B cell (primary cell): ENCODE results near the gene TRPT1. TPM values are rescaled to one million over a fixed set of nuclear protein-coding genes. Genes with fewer than 3 reads are reported as not detected.

Experiments used
- ATAC-seq: fragments of 200-7000 bp; cut with Tn5 transposase; one replicate; pipeline ENCODE4 v1.10.0; 2021; ENCODE audit warnings: low read depth, mild to moderate bottlenecking, moderate number of reproducible peaks, moderate library complexity
- CTCF ChIA-PET: fragments of 350-600 bp; sonication (Branson Sonifier 250); formaldehyde crosslinking; loops from one replicate; lab custom pipeline; 2021; ENCODE audit warnings: antibody characterized with exemption, inconsistent platforms; lab: Charles Lee
- POLR2A ChIA-PET: fragments of 350-600 bp; sonication (Branson Sonifier 250); formaldehyde crosslinking; loops from one replicate; lab custom pipeline; 2021; ENCODE audit warnings: antibody characterized with exemption; lab: Charles Lee
- DNase-seq: peaks from one replicate; pipeline ENCODE4 v3.0.0; 2013
- H2AFZ ChIP-seq: 2 replicates; pipeline ENCODE4 v1.6.1; 2012; ENCODE audit warnings: mild to moderate bottlenecking, low read depth, low read length; ENCODE audit not compliant: insufficient read depth, poor library complexity, severe bottlenecking
- H3K27ac ChIP-seq, 2 donors: 1 replicate in 1 of 2; 2 replicates in 1 of 2; pipeline ENCODE4 v1.5.1; 2012 to 2013; ENCODE audit warnings: low read length in 2 of 2, mild to moderate bottlenecking in 2 of 2, moderate library complexity in 1 of 2
- H3K27me3 ChIP-seq, 4 experiments: fragments of 200-600 bp in 1 of 4; sonication (generic) in 1 of 4; replicated peaks in 1 of 4; 1 replicate in 2 of 4; 2 replicates in 2 of 4; pipeline versions ENCODE4 v1.6.1 to v1.7.0; 2013 to 2016; ENCODE audit warnings: low read length in 3 of 4, mild to moderate bottlenecking in 2 of 4, mixed read lengths in 1 of 4, moderate library complexity in 1 of 4; ENCODE audit not compliant: insufficient read depth in 4 of 4, control insufficient read depth in 3 of 4; ENCODE audit errors: control extremely low read depth in 1 of 4
- H3K36me3 ChIP-seq, 2 experiments: replicated peaks in 1 of 2; 1 replicate in 1 of 2; 2 replicates in 1 of 2; pipeline versions ENCODE4 v1.6.1 to v1.7.1; 2013; ENCODE audit warnings: low read length in 1 of 2; ENCODE audit not compliant: insufficient read depth in 2 of 2, control insufficient read depth in 1 of 2; ENCODE audit errors: control extremely low read depth in 1 of 2, extremely low read depth in 1 of 2
- H3K4me1 ChIP-seq, 2 donors: fragments of 200-600 bp in 1 of 2; sonication (generic) in 1 of 2; 1 replicate in 1 of 2; 2 replicates in 1 of 2; pipeline versions ENCODE4 v1.5.1 to v1.6.1; 2013 to 2017; ENCODE audit warnings: low read length in 2 of 2; ENCODE audit not compliant: control insufficient read depth in 2 of 2, insufficient read depth in 2 of 2
- H3K4me2 ChIP-seq: replicated peaks from 2 replicates; pipeline ENCODE3; 2012; ENCODE audit warnings: mild to moderate bottlenecking, low read depth, low read length; ENCODE audit not compliant: poor library complexity, severe bottlenecking
- H3K4me3 ChIP-seq, 5 experiments: fragments of 200-600 bp in 1 of 5; sonication (generic) in 1 of 5; 1 replicate in 3 of 5; 2 replicates in 2 of 5; pipeline versions ENCODE4 v1.5.1 to v1.7.0; 2011 to 2016; ENCODE audit warnings: low read length in 4 of 5, mild to moderate bottlenecking in 4 of 5, low read depth in 2 of 5, control low read depth in 1 of 5, moderate library complexity in 1 of 5; ENCODE audit not compliant: insufficient read depth in 1 of 5; ENCODE audit errors: control extremely low read depth in 1 of 5, extremely low read depth in 1 of 5
- H3K79me2 ChIP-seq: fragments of 200-600 bp; sonication (generic); one replicate; pipeline ENCODE4 v1.6.0; 2016; ENCODE audit warnings: low read length; ENCODE audit not compliant: control insufficient read depth, insufficient read depth
- H3K9ac ChIP-seq: fragments of 200-600 bp; sonication (generic); 2 replicates; pipeline ENCODE4 v1.6.1; 2017; ENCODE audit warnings: mild to moderate bottlenecking, low read length, moderate library complexity
- H3K9me3 ChIP-seq, 3 donors: one replicate each; pipeline versions ENCODE4 v1.6.1 to v1.7.1; 2013; ENCODE audit warnings: low read length in 2 of 3; ENCODE audit not compliant: control insufficient read depth in 2 of 3, insufficient read depth in 1 of 3; ENCODE audit errors: control extremely low read depth in 1 of 3
- H4K20me1 ChIP-seq: 2 replicates; pipeline ENCODE4 v1.6.0; 2012; ENCODE audit warnings: mild to moderate bottlenecking, low read length; ENCODE audit not compliant: insufficient read depth, control insufficient read depth, poor library complexity, severe bottlenecking
- H3K27ac Mint-ChIP-seq: one replicate; pipeline ENCODE4 v1.8.0; 2021; ENCODE audit warnings: mixed read lengths
- H3K27me3 Mint-ChIP-seq: one replicate; pipeline ENCODE4 v1.8.0; 2021; ENCODE audit warnings: mixed read lengths
- H3K4me1 Mint-ChIP-seq: one replicate; pipeline ENCODE4 v1.8.0; 2021; ENCODE audit warnings: mixed read lengths
- H3K4me3 Mint-ChIP-seq: one replicate; pipeline ENCODE4 v1.8.0; 2021; ENCODE audit warnings: mixed read lengths
- H3K9me3 Mint-ChIP-seq: one replicate; pipeline ENCODE4 v1.8.0; 2022; ENCODE audit warnings: mixed read lengths; ENCODE audit not compliant: insufficient read depth
- EZH2 ChIP-seq: IDR thresholded peaks from 2 replicates; pipeline ENCODE4 v1.6.1; 2012; ENCODE audit warnings: borderline replicate concordance, low read depth, mild to moderate bottlenecking, moderate library complexity, low read length; ENCODE audit not compliant: insufficient read depth, poor library complexity, severe bottlenecking
- WGBS: methylation state at CpG from one replicate; pipeline ENCODE4 v1.1.5; 2013; ENCODE audit warnings: missing lambda C conversion rate; ENCODE audit not compliant: insufficient coverage; 5-methylcytosine and 5-hydroxymethylcytosine counted together
- intact Hi-C: fragments of 100-400 bp; cut with micrococcal nuclease; formaldehyde crosslinking; loops from one replicate; pipeline ENCODE4 v1.10.0; 2022
- polyA plus RNA-seq: library from polyadenylated mRNA; depleted of rRNA; stranded (reverse); fragments of >200 nt; gene quantifications from 2 replicates; pipeline ENCODE4 v1.2.3, GENCODE V29; 2012
- total RNA-seq, 2 donors: library from RNA; stranded (reverse); fragments of 120-200 nt in 1 of 2; gene quantifications; 1 replicate in 1 of 2; 2 replicates in 1 of 2; pipeline versions ENCODE4 v1.2.3 to v1.2.4, GENCODE V29; 2013 to 2022
- TF ChIP-seq, protein P1 (sequence below): fragments of 200-600 bp; IDR thresholded peaks from one replicate; pipeline ENCODE4 v1.8.0; 2022; ENCODE audit warnings: antibody characterized with exemption, mild to moderate bottlenecking

TRPT1 gene
- total and polyA plus RNA-seq, 2 donors (not counting 1 experiment from before 2014, with no cell fraction given) = 59.6 to 145 TPM

DNA sequence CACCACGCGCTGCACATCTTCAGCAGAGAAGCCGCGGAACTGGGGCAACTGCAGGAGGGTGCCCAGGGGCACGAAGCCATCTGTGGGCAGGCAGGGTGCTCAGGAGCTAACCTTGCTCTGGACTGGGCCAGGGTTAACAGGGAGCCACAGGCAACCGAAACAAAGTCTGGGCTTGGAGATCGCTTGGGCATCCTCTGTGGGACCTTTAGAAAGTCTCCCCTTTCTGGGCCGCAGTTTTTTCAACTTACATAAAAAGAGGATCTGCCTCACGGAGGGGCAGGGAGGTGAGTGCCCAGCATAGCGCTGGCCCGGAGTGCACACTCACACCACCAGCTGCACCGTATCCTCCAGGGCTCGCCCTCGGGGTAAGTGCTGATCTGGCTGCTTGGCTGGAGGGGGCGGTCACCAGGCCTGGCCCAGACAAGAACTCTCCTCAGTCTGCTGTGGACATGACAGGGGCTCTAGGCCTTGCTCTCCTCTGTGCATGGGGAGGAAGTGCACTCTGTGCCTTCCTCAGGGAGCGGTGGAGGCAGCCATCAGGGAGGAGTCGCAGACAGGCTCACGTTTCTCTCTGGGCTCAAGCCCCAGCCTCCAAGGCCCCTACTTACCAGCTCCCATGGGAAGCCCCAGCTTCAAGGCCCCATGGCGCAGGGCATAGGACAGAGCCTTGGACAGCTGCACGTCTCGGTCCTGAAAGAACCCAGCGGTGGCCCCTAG lies 937 bp downstream of the TRPT1 start:
- Histone ChIP-seq H3K27me3 (no peaks in the 10 kb centered on the region), H3K79me2 (peaks cover 21% of the 10 kb centered on the region), H3K4me3 (peak overlapping the region; percentile 64 to 97 (median 92)), H3K4me1 (peaks cover 26 to 40% of the 10 kb centered on the region in 2 donors), H3K9ac (peak overlapping the region; percentile 85), H3K36me3 (peaks cover 0 to 31% of the 10 kb centered on the region in 2 experiments), H4K20me1 (peaks cover 13% of the 10 kb centered on the region), H3K9me3 (no peaks in the 10 kb centered on the region), H3K4me2 (peak overlapping the region; percentile 98), H3K27ac (peak overlapping the region; percentile 5 to 82), H2AFZ (no peak overlapping the region)
- Mint-ChIP-seq H3K4me1 (peaks cover 37% of the 10 kb centered on the region), H3K9me3 (no peaks in the 10 kb centered on the region), H3K27ac (peak overlapping the region; percentile 93), H3K27me3 (no peaks in the 10 kb centered on the region), H3K4me3 (peak overlapping the region; percentile 91)
- ATAC-seq = no peak
- ChIA-PET POLR2A (interaction anchor here (1.2 to 6.3 kb wide), 3 partner anchors 14 to 19 kb away, joined by 3 to 78 read pairs (median 4); partner anchors contain the start of gene FERMT3), CTCF (interaction anchor here (1.3 to 5.2 kb wide), 7 partner anchors 8 to 46 kb away, joined by 3 to 70 read pairs (median 6); partner anchors contain the start of genes FERMT3 and FKBP2)
- DNase-seq = no peak
- intact Hi-C loops = no loop called here
- WGBS = 72% methylated on average over 22 of the region's 22 CpGs
- TF ChIP-seq, protein P1, sequence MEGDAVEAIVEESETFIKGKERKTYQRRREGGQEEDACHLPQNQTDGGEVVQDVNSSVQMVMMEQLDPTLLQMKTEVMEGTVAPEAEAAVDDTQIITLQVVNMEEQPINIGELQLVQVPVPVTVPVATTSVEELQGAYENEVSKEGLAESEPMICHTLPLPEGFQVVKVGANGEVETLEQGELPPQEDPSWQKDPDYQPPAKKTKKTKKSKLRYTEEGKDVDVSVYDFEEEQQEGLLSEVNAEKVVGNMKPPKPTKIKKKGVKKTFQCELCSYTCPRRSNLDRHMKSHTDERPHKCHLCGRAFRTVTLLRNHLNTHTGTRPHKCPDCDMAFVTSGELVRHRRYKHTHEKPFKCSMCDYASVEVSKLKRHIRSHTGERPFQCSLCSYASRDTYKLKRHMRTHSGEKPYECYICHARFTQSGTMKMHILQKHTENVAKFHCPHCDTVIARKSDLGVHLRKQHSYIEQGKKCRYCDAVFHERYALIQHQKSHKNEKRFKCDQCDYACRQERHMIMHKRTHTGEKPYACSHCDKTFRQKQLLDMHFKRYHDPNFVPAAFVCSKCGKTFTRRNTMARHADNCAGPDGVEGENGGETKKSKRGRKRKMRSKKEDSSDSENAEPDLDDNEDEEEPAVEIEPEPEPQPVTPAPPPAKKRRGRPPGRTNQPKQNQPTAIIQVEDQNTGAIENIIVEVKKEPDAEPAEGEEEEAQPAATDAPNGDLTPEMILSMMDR = no peak
- TF ChIP-seq EZH2 = no peak
